ENCODE measurements around the gene RAMP2. TPM values are rescaled to one million over a fixed set of nuclear protein-coding genes. Genes with fewer than 3 reads are reported as not detected.
A peak's percentile ranks its signal among the peaks of the same experiment; 100 is the strongest.

Gene RAMP2
- total RNA-seq, 4 donors from 2014 or later = 4.7 to 23.3 (median 11.8) TPM; not detected in 1

DNA sequence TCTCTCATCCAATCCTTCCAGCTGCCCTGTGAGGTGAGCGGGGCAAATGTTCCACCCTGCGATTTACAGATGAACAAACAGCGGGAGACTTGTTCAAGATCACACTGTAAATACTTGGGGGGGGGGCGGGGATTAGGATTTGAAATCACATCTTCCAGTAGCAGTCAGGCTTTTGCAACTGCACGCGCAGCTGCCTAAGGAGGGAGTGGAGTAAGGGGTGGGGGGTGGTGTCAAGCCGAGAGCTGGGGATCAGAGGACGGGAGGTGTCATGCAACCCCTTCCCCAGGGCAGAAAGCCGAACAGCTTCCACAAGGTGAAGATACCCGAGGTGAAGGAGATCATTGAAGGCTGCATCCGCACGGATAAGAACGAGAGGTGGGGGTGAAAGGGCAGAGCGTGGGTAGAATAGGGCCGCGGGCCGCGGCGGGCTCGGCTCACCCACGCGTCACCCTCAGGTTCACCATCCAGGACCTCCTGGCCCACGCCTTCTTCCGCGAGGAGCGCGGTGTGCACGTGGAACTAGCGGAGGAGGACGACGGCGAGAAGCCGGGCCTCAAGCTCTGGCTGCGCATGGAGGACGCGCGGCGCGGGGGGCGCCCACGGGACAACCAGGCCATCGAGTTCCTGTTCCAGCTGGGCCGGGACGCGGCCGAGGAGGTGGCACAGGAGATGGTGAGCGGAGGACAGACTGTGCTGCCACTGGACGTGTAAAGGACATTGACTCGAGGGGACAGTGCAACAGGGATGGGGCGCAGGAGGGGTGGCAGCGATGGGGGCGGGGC is 24.0 kb downstream of the RAMP2 start:
- no peak overlapping the region for H3K27ac ChIP-seq
- TF ChIP-seq, protein P1, sequence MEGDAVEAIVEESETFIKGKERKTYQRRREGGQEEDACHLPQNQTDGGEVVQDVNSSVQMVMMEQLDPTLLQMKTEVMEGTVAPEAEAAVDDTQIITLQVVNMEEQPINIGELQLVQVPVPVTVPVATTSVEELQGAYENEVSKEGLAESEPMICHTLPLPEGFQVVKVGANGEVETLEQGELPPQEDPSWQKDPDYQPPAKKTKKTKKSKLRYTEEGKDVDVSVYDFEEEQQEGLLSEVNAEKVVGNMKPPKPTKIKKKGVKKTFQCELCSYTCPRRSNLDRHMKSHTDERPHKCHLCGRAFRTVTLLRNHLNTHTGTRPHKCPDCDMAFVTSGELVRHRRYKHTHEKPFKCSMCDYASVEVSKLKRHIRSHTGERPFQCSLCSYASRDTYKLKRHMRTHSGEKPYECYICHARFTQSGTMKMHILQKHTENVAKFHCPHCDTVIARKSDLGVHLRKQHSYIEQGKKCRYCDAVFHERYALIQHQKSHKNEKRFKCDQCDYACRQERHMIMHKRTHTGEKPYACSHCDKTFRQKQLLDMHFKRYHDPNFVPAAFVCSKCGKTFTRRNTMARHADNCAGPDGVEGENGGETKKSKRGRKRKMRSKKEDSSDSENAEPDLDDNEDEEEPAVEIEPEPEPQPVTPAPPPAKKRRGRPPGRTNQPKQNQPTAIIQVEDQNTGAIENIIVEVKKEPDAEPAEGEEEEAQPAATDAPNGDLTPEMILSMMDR (IDR thresholded peaks at IDR 0.05) = no peak
- no peak for TF ChIP-seq POLR2A (IDR thresholded peaks at IDR 0.05)
- WGBS, 2 donors = 18 to 35% methylated on average over 32 to 48 of the region's 52 CpGs
- DNase-seq = no peak
- intact Hi-C loops (cut with DNase I) = no loop called here
- peaks cover 0 to 50% (median 0%) of the 10 kb centered on the region in 3 donors for H3K36me3 ChIP-seq
- H3K4me1 ChIP-seq = peaks cover 8 to 55% (median 11%) of the 10 kb centered on the region in 3 donors
- H3K4me3 ChIP-seq = no peak overlapping the region
- peaks cover 0 to 83% (median 19%) of the 10 kb centered on the region in 4 donors for H3K27me3 ChIP-seq
- no peaks in the 10 kb centered on the region for H3K9me3 ChIP-seq

- H3K4me1 ChIP-seq = peaks cover 0 to 33% (median 5%) of the 10 kb centered on the region in 3 donors
- WGBS, 2 donors = 79 to 93% methylated on average over 6 to 9 of the region's 11 CpGs
- intact Hi-C loops (cut with DNase I) = no loop called here
- peaks cover 0 to 49% (median 0%) of the 10 kb centered on the region in 3 donors for H3K36me3 ChIP-seq
- no peak overlapping the region for H3K4me3 ChIP-seq
- no peak overlapping the region for H3K27ac ChIP-seq
- H3K27me3 ChIP-seq = peaks cover 0 to 61% (median 11%) of the 10 kb centered on the region in 4 donors
- TF ChIP-seq POLR2A (IDR thresholded peaks at IDR 0.05) = no peak
- TF ChIP-seq, protein P1 (IDR thresholded peaks at IDR 0.05) = no peak
- no peak for DNase-seq
- H3K9me3 ChIP-seq = no peaks in the 10 kb centered on the region
Measured at GRCh38 chr17:42787266-42787665, 26.2 kb downstream of the RAMP2 start.

GRCh38 chr17:42791948-42792347 is 30.9 kb downstream of the RAMP2 start:
- TF ChIP-seq POLR2A (IDR thresholded peaks at IDR 0.05) = no peak
- TF ChIP-seq, protein P1 (IDR thresholded peaks at IDR 0.05) = no peak
- Histone ChIP-seq H3K9me3 (no peaks in the 10 kb centered on the region), H3K4me1 (peaks cover 13 to 22% (median 13%) of the 10 kb centered on the region in 3 donors), H3K27ac (no peak overlapping the region), H3K27me3 (peaks cover 0 to 14% (median 0%) of the 10 kb centered on the region in 4 donors), H3K4me3 (no peak overlapping the region), H3K36me3 (peaks cover 0 to 41% (median 5%) of the 10 kb centered on the region in 3 donors)
- WGBS, 2 donors = 65 to 92% methylated on average over 2 of the region's 2 CpGs
- DNase-seq = no peak
- intact Hi-C loops (cut with DNase I) = no loop called here

- no peaks in the 10 kb centered on the region for H3K9me3 ChIP-seq
- peaks cover 18 to 28% (median 19%) of the 10 kb centered on the region in 3 donors for H3K4me1 ChIP-seq
- H3K27ac ChIP-seq = no peak overlapping the region
- 60 to 66% methylated on average over 5 of the region's 5 CpGs for WGBS, 2 donors
- DNase-seq = no peak
- no peak overlapping the region for H3K4me3 ChIP-seq
- H3K27me3 ChIP-seq = peaks cover 0 to 8% (median 0%) of the 10 kb centered on the region in 4 donors
- TF ChIP-seq, protein P1 (IDR thresholded peaks at IDR 0.05) = no peak
- TF ChIP-seq POLR2A (IDR thresholded peaks at IDR 0.05) = no peak
- H3K36me3 ChIP-seq = peaks cover 0 to 35% (median 5%) of the 10 kb centered on the region in 3 donors
- intact Hi-C loops (cut with DNase I) = no loop called here
Measured at GRCh38 chr17:42792545-42792944, 31.5 kb downstream of the RAMP2 start.

- H3K36me3 ChIP-seq = peaks cover 0 to 22% (median 5%) of the 10 kb centered on the region in 3 donors
- DNase-seq = no peak
Measured at GRCh38 chr17:42795061-42795460, 34.0 kb downstream of the RAMP2 start.

More at GRCh38 chr17:42795061-42795460, 34.0 kb downstream of the RAMP2 start:
- Histone ChIP-seq H3K27ac (peak overlapping the region in 2 of 4 donors; percentile 25 to 88), H3K4me1 (peaks cover 29 to 40% (median 29%) of the 10 kb centered on the region in 3 donors), H3K27me3 (no peaks in the 10 kb centered on the region), H3K9me3 (no peaks in the 10 kb centered on the region), H3K4me3 (no peak overlapping the region)
- 56 to 57% methylated on average over 3 to 4 of the region's 4 CpGs for WGBS, 2 donors
- TF ChIP-seq, protein P1 (IDR thresholded peaks at IDR 0.05) = no peak
- no peak for TF ChIP-seq POLR2A (IDR thresholded peaks at IDR 0.05)
- intact Hi-C loops (cut with DNase I) = no loop called here

All from esophagus squamous epithelium (tissue), 5 donors.